ENCODE measurements around the gene CCHCR1.

GRCh38 chr6:31120151-31120915 is 37.3 kb downstream of the CCHCR1 start, which contains the start of gene CDSN:
- no peak for TF ChIP-seq POLR2AphosphoS5 (IDR thresholded peaks at IDR 0.05; ENCODE audit: low read depth)
- TF ChIP-seq, protein P1, sequence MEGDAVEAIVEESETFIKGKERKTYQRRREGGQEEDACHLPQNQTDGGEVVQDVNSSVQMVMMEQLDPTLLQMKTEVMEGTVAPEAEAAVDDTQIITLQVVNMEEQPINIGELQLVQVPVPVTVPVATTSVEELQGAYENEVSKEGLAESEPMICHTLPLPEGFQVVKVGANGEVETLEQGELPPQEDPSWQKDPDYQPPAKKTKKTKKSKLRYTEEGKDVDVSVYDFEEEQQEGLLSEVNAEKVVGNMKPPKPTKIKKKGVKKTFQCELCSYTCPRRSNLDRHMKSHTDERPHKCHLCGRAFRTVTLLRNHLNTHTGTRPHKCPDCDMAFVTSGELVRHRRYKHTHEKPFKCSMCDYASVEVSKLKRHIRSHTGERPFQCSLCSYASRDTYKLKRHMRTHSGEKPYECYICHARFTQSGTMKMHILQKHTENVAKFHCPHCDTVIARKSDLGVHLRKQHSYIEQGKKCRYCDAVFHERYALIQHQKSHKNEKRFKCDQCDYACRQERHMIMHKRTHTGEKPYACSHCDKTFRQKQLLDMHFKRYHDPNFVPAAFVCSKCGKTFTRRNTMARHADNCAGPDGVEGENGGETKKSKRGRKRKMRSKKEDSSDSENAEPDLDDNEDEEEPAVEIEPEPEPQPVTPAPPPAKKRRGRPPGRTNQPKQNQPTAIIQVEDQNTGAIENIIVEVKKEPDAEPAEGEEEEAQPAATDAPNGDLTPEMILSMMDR (IDR thresholded peaks at IDR 0.05; ENCODE audit: insufficient read depth, low read length), result no peak
- TF ChIP-seq, protein P2, sequence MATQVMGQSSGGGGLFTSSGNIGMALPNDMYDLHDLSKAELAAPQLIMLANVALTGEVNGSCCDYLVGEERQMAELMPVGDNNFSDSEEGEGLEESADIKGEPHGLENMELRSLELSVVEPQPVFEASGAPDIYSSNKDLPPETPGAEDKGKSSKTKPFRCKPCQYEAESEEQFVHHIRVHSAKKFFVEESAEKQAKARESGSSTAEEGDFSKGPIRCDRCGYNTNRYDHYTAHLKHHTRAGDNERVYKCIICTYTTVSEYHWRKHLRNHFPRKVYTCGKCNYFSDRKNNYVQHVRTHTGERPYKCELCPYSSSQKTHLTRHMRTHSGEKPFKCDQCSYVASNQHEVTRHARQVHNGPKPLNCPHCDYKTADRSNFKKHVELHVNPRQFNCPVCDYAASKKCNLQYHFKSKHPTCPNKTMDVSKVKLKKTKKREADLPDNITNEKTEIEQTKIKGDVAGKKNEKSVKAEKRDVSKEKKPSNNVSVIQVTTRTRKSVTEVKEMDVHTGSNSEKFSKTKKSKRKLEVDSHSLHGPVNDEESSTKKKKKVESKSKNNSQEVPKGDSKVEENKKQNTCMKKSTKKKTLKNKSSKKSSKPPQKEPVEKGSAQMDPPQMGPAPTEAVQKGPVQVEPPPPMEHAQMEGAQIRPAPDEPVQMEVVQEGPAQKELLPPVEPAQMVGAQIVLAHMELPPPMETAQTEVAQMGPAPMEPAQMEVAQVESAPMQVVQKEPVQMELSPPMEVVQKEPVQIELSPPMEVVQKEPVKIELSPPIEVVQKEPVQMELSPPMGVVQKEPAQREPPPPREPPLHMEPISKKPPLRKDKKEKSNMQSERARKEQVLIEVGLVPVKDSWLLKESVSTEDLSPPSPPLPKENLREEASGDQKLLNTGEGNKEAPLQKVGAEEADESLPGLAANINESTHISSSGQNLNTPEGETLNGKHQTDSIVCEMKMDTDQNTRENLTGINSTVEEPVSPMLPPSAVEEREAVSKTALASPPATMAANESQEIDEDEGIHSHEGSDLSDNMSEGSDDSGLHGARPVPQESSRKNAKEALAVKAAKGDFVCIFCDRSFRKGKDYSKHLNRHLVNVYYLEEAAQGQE (IDR thresholded peaks at IDR 0.05; ENCODE audit: insufficient replicate concordance, low read depth), result no peak
